NT2/D1 (cell line): ENCODE results near the gene TMEM45B.
"Not testable (repeated sequence)": the region's sequence is repeated elsewhere in the genome, so short reads cannot be mapped to it uniquely, and the experiment has no call there.

Experiments
- DNase-seq: peaks from one replicate; pipeline ENCODE4 v3.0.0-alpha.2; 2011; ENCODE audit warnings: low read depth, low spot score
- H3K27me3 ChIP-seq: 2 replicates; pipeline ENCODE4 v1.6.0; 2011; ENCODE audit warnings: mild to moderate bottlenecking; ENCODE audit not compliant: insufficient read length, insufficient read depth
- H3K36me3 ChIP-seq: 2 replicates; pipeline ENCODE4 v1.6.1; 2011; ENCODE audit warnings: mild to moderate bottlenecking, low read length, mixed read lengths; ENCODE audit not compliant: insufficient read depth, insufficient read length
- H3K4me1 ChIP-seq: 2 replicates; pipeline ENCODE4 v1.5.1; 2011; ENCODE audit not compliant: insufficient read depth, insufficient read length
- H3K4me3 ChIP-seq: 2 replicates; pipeline ENCODE4 v1.5.1; 2011; ENCODE audit warnings: low read depth; ENCODE audit not compliant: insufficient read length
- H3K9ac ChIP-seq: 2 replicates; pipeline ENCODE4 v1.6.0; 2011; ENCODE audit warnings: low read depth; ENCODE audit not compliant: insufficient read length
- H3K9me3 ChIP-seq: 2 replicates; pipeline ENCODE4 v1.5.1; 2011; ENCODE audit warnings: mild to moderate bottlenecking, low read length; ENCODE audit not compliant: insufficient read depth
- SUZ12 ChIP-seq: IDR thresholded peaks from 2 replicates; pipeline ENCODE4 v1.6.1; 2011; ENCODE audit not compliant: insufficient read length, insufficient read depth; ENCODE audit errors: extremely low read depth
- YY1 ChIP-seq: IDR thresholded peaks from 2 replicates; pipeline ENCODE4 v1.6.1; 2011; ENCODE audit not compliant: insufficient read length, insufficient read depth
- ZNF274 ChIP-seq: IDR thresholded peaks from 2 replicates; pipeline ENCODE4 v1.6.1; 2011; ENCODE audit warnings: mild to moderate bottlenecking, low read depth, low read length

TMEM45B gene

GRCh38 chr11:129842138-129842537 lies 26.5 kb downstream of the TMEM45B start:
- no peak overlapping the region for H3K4me3 ChIP-seq
- no peaks in the 10 kb centered on the region for H3K27me3 ChIP-seq
- no peaks in the 10 kb centered on the region for H3K4me1 ChIP-seq
- no peak for DNase-seq
- H3K9me3 ChIP-seq = no peaks in the 10 kb centered on the region
- H3K9ac ChIP-seq = no peak overlapping the region
- no peak for TF ChIP-seq ZNF274
- no peak for TF ChIP-seq YY1
- TF ChIP-seq SUZ12 = no peak
- no peaks in the 10 kb centered on the region for H3K36me3 ChIP-seq

DNA sequence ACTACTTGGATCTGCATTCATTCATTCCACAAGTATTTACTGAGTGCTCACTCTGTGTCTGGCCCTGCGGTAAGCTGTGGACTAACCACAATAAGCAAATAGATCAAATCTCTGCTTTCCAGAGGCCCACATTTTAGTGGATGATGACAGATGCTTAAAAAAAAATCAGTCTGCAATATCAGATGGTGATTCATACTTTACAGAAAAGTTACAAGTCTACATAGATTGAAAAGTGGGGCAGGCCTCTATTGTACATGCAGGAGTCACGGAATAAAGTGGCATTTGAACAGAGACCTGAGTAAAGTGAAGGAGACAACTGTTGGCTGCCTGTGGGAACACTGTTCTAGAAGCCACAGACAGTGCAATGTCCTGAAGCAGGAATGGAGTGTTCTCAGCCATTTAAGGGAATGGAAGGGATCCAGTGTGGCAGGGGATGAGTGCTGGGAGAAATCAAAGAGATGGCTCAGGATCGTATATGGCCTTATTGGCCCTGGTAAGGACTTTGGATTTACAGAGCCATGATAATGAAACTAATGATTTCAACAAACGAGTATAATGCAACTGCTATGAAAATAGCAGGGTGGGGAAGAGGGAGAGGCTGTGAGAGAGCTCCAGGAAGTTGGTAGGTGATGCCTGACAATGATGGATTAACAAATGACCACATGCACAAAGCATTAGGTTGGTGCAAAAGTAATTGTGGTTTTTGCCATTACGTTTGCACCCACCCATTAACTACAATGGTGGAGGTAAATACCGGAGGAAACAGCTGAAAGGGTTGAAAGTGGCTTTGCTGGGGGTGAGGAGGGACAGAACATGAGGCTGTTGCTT lies 31.1 kb downstream of the TMEM45B start:
- Histone ChIP-seq H3K9me3 (no peaks in the 10 kb centered on the region), H3K4me1 (no peaks in the 10 kb centered on the region), H3K9ac (no peak overlapping the region), H3K4me3 (no peak overlapping the region), H3K27me3 (no peaks in the 10 kb centered on the region), H3K36me3 (no peaks in the 10 kb centered on the region)
- TF ChIP-seq YY1 (no peak), ZNF274 (no peak), SUZ12 (no peak)
- DNase-seq = no peak

- H3K36me3 ChIP-seq, H3K4me1 ChIP-seq, H3K4me3 ChIP-seq, H3K9ac ChIP-seq, DNase-seq, H3K9me3 ChIP-seq, H3K27me3 ChIP-seq: not testable (repeated sequence)
Observed at GRCh38 chr11:129847361-129847760, 31.7 kb downstream of the TMEM45B start.

DNA sequence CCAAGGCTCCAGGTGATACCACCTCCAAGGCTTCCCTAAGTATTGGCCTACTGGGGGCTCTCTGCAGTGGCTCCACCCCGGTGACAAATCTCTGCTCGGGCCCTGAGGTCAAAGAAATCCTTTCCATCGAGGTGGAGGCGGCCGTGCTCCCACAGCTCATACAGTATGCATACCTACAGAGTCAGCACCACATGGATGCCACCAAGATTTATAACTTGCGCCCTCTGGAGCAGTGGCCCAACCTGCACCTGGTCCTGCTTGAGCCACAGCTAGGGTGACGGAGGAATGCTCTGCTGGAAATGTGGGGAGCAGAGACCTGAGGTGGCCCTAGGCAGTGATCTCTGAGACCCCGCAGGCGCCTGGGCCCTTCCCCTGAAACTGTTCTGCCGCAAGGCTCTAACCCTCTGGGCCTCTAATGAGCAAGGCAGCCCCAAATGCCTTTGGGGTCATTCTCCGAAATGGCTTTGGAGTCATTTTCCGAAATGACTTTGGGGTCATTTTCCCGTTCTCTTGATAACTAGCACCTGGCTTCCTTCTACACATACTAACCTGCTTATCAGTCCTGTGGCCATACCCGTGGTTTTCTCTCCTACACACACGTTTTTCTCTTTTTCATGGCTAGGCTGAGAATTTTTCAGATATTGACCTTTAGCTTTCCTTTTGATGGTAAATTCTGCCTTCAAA lies 33.9 kb downstream of the TMEM45B start:
- no peaks in the 10 kb centered on the region for H3K36me3 ChIP-seq
- TF ChIP-seq YY1 (no peak), ZNF274 (no peak), SUZ12 (no peak)
- H3K4me3 ChIP-seq = no peak overlapping the region
- H3K27me3 ChIP-seq = no peaks in the 10 kb centered on the region
- no peaks in the 10 kb centered on the region for H3K9me3 ChIP-seq
- H3K4me1 ChIP-seq = no peaks in the 10 kb centered on the region
- DNase-seq = no peak
- no peak overlapping the region for H3K9ac ChIP-seq

- no peak for DNase-seq
- peaks cover 3% of the 10 kb centered on the region for H3K36me3 ChIP-seq
- H3K9ac ChIP-seq = no peak overlapping the region
- TF ChIP-seq SUZ12 (no peak), YY1 (no peak), ZNF274 (no peak)
- H3K9me3 ChIP-seq = no peaks in the 10 kb centered on the region
- H3K27me3 ChIP-seq = no peaks in the 10 kb centered on the region
- H3K4me3 ChIP-seq = no peak overlapping the region
- no peaks in the 10 kb centered on the region for H3K4me1 ChIP-seq
Observed at GRCh38 chr11:129852125-129852740, 36.6 kb downstream of the TMEM45B start.

GRCh38 chr11:129853518-129854231 lies 38.0 kb downstream of the TMEM45B start:
- Histone ChIP-seq H3K9me3 (no peaks in the 10 kb centered on the region), H3K36me3 (peaks cover 16% of the 10 kb centered on the region), H3K4me3 (no peak overlapping the region), H3K27me3 (no peaks in the 10 kb centered on the region), H3K9ac (no peak overlapping the region), H3K4me1 (no peaks in the 10 kb centered on the region)
- no peak for DNase-seq
- TF ChIP-seq YY1 (no peak), SUZ12 (no peak), ZNF274 (no peak)

DNA sequence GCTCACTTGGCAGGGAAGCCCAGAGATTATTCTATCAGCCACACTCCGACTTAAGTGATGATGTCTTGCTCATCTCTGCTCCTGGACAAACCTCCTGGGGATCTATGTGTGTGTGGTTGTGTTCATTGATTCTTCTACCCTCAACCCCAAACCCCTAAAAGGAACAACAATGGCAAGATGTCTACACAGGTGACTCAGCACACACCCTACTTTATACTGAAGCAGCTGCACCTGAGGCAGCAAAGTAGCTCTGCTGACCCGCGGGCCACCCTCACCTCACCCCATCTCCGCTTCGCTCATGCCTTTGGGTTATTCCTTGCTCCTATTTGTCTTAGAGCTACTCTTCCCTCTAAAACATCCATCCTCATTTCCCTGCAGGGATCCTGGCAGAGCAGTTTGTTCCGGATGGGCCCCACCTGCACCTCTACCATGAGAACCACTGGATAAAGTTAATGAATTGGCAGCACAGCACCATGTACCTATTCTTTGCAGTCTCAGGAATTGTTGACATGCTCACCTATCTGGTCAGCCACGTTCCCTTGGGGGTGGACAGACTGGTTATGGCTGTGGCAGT lies 38.7 kb downstream of the TMEM45B start:
- Histone ChIP-seq H3K27me3 (no peaks in the 10 kb centered on the region), H3K4me3 (no peak overlapping the region), H3K9me3 (no peaks in the 10 kb centered on the region), H3K36me3 (peaks cover 22% of the 10 kb centered on the region), H3K9ac (no peak overlapping the region), H3K4me1 (no peaks in the 10 kb centered on the region)
- TF ChIP-seq SUZ12 (no peak), ZNF274 (no peak), YY1 (no peak)
- DNase-seq = no peak
